HG02840 (cell line): ENCODE measurements around the gene LHFPL3.
"Not testable (repeated sequence)": the region's sequence is repeated elsewhere in the genome, so short reads cannot be mapped to it uniquely, and the experiment has no call there.

Experiments
- ATAC-seq: cut with Tn5 transposase; IDR thresholded peaks from one replicate; pipeline ENCODE4 v1.9.1; 2021; ENCODE audit warnings: mild to moderate bottlenecking, moderate library complexity, moderate number of reproducible peaks; ENCODE audit not compliant: unreplicated experiment, low FRiP score

The LHFPL3 gene

DNA sequence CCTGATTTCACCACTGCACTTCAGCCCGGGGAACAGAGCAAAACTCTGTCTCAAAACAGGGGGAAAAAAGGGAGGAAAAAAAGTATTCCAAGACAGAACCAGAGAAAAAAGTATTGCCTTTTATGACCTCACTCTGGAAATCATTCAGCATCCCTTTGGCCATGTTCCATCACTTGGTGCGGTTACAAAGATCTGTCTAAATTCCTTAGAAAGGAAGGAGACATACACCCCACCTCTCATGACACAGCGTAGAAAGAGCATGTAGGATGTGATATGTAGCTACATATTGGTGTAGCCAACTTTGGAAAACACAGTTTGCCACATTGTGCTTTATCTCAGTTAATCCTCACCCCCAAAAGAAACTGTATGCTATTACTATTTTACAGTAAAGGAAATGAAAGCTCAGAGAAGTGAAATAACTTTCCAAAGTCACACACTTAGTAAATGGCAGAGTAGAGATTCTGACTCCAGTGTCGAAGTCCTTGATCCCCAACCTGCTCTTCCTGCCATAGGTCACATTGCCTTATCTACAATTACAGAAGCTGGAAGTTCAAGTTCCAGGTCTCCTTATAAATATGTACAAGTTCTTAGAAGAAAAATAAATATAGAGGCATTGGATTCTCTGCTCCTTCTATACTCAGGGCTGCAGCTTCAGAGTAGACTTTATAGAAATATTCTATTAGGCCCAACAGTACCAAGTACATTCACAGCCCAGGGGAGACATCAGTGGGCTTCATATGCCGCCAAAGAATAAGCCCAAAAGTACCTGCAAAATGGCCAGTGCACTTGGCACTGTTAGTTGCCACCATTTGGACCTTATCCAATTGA lies 594.0 kb downstream of the LHFPL3 start:
- ATAC-seq = no peak

DNA sequence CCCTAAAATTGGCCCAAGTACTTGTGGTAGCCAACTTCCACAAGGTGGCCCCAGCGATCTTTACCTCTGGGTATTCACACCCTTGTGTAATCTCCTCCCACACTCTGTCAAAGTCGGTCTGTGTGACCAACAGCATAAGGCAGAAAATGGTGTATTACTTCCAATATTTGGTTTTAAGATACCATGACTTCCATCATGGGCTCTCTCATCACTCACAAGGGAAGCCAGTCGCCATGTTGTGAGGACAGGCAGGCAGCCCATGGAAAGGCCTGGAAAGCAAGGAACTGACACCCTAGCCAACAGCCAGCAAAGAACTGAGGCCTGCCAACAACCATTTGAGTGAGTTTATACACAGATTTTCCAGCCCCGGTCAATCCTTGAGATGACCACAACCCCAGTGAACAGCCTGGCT lies 594.6 kb downstream of the LHFPL3 start:
- ATAC-seq = peak; percentile 87

DNA sequence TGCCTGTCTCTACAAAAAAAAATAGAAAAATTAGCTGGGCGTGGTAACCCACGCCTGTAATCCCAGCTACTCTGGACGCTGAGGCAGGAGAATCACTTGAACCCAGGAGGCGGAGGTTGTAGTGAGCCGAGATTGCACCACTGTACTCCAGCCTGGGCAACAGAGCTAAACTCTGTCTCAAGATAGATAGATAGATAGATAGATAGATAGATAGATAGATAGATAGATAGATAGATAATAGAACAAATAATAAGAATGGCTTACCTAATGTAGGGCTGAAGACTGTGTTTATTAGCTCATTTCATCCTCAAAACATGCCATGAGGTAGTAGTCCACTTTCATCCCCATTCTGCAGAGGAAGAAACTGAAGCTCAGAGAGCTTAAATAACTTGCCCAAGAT lies 597.8 kb downstream of the LHFPL3 start:
- ATAC-seq = not testable (repeated sequence)

DNA sequence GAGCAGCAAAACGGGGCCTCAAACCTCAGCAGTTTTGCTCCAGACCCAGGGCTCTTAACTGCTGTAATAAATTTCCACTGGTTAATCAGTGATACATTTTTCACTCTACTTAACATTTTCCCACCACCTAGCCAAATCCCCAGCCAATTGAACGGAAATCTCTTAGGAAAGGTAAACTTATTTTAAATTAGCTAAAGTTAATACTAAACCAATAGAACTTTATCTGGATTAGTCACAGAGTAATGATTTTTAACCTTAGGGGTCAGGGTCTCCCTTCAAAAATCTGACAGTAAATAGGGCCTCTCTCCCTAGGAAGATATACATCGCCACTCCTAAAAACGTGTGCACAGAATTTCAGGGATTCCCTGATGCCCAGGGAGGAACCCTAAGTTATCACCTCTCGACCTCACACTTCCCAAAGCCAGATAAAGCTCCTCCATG lies 598.2 kb downstream of the LHFPL3 start:
- no peak for ATAC-seq

DNA sequence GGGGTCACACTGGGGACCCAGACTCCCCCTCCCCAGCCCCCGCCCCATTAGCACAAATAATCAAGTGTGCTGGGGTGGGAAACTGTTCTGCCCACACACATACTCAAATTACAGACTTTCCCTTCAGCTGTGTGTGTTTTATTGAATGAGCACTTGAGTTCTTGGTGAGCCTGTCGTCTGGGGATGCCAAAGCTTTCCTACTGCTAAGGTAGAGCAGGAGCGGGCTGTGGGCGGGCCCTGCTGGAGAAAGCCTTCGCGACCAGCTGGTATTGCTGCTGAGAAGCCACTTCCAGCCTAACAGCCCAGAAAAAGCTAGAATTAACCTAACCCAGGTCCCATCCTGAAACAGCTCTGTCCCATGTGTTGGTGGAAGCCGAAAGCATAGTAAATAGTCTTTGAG lies 598.7 kb downstream of the LHFPL3 start:
- no peak for ATAC-seq

DNA sequence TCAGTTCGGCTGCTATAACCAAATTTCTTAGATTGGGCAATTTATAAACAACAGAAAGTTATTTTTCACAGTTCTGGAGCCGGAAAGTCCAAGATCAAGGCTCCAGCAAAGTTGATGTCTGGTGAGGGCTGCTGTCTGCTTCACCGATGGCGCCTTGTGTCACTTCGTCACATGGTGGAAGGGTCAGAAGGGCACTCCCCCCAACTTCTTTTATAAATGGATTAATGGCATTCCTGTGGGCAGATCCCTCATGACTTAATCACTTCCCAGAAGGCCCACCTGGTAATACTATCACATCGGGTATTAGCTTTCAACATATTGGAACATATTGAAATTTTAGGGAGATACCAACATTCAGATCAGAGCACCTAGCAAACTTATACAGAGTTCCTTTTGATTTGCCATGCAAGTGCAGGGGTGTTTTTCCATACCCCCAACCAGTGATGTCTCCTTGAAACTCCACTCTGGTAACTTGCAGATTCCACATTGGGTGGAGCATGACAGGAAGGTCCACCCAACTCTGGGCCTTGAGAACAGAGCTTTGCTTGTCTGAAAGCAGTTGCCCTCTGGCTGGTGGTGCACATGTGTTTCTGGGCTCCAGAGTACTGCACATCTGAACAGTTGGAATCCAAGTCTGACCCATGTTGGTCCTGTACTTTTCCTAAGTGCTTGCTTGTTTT lies 600.5 kb downstream of the LHFPL3 start:
- no peak for ATAC-seq

DNA sequence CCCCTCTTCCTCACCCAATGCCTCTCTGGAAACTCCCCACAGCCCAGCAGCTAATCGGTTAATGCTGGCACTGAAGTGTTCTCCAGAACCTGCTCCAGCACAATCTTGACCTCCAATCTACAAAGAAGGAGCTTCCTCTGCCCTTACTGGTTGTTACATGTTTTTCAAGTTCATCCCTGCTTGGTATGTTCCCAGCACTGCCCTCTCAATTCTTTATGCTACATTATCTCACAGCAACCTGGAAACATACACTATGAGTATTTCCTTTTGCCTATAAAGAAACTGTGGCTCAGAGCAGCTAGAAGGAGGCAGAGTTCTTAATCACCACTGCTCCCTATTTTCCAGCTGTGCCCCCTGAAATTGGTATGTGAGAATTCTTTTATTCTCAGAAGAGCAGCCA lies 601.5 kb downstream of the LHFPL3 start:
- no peak for ATAC-seq

DNA sequence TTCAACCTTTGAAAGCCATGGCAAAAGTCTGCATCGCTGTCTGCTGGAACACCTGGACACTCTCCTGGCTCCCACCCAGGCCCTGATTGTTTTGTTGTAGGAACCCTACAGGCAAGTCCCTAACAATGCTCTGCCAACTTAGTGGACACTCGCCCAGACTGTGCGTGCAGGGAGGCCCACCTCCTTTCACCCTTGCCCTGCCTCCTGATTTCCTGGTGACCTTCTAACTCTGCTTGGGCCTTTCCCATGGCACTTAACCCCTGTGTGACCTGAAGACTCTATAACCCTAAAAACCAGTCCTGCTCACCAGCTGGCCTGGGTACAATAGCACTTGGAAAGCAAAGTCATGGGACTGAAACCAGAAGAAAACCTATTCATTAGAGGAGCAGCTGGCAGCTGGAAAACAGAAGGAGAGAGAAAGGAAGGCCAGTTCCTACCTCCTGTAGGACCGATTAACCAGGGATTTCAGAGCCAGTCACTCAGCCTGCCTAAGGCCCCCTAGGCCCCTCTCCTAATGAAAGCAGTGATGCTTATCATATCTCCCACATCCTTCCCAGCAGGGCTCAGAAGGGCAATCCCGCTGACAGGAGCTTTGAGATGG lies 602.9 kb downstream of the LHFPL3 start:
- no peak for ATAC-seq

DNA sequence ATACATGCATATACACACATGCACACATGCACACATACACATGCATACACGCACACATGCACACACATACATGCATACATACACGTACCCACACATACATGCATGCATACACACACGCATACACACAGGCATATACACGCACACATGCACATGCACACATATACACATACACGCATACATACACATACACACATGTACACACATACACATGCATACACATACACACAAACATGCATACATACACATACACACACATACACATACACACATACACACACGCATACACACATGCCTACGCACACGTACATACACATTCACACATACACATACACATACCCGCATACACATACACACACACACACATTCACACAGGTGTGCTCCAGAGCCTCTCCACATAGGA lies 604.6 kb downstream of the LHFPL3 start:
- no peak for ATAC-seq

DNA sequence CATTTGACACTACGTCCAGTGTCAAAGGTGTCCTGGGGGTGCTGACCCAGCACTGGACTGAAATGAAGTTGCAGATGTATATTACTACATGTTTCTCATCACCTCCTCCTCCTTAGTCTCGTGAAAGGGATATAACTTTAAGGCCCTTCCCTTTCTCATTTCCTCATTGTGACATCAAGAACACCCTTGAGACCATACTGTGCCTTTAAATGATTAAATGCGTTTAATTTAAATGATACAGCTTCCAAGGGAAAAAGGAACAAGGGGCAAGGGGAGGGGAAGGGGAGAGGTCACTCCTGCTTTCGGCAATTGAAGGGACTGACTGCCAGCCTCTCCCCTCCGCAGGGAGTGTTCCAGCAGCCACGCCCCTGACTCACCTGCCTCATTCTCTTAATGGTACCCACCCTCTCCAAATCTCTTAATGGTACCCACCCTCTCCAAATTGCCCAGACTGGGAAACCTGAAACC lies 605.2 kb downstream of the LHFPL3 start:
- no peak for ATAC-seq

DNA sequence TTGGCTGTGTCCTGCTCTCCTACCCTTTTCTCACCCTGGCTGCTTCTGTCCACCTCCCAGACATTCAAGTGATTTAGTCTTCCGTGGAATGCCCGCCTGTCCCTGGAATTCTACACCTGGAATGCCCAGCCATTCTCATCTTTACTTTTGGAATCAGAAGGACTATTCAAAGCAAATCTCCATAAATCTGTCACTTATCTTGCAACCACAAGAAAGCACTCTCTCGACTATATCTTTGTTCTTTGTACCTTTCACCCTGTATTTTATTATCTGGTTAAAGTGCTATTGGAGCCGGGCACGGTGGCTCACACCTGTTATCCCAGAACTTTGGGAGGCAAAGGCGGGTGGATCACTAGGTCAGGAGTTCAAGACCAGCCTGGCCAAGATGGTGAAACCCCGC lies 606.3 kb downstream of the LHFPL3 start:
- no peak for ATAC-seq

DNA sequence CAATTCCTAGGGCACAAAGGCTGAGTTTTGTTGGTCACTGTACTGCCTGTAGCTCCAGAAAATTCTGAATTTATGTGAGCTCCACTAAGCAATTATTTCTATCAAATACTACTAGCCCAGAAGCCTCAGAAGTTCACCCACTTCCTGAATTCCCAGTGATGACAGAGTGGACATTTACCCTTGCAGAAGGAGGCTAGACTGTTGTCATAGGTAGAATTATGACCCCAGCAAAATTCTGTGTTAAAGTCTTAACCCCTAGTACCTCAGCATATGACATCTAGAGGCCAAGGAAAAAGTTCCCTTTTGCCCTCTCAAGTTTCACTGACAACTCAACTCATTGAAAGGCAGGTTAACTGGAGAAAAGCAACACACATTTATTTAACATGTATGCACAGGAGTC lies 606.9 kb downstream of the LHFPL3 start:
- ATAC-seq = no peak

DNA sequence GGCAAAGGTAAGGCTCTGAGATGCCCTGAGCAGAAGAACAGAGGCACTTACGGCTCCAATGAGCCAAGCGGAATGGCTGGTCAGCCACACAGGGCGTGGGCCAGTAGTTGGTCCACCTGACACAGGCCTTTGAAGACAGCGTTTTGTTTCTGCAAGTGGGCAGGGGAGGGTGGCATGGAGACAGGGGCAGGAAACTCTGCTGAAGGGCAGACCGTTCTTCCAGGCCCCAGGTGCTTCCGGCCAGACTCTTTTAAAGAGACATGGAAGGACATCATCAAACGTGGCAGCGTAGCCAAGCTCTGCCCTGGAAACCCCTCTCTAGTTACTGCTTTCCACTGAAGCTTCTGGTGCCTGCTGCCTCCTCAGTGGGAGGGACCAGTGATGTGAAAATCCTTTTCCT lies 608.1 kb downstream of the LHFPL3 start:
- ATAC-seq = no peak

DNA sequence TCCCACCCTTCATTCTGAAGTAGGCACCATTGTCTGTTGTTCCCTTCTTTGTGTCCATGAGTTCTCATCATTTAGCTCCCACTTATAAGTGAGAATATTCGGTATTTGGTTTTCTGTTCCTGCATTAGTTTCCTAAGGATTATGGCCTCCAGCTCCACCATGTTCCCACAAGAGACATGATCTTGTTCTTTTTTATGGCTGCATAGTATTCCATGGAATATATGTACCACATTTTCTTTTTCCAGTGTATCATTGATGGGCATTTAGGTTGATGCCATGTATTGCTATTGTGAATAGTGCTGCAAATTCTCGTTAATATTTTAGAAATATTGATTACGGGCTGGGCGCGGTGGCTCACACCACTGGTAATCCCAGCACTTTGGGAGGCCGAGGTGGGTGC lies 609.1 kb downstream of the LHFPL3 start:
- ATAC-seq = not testable (repeated sequence)

DNA sequence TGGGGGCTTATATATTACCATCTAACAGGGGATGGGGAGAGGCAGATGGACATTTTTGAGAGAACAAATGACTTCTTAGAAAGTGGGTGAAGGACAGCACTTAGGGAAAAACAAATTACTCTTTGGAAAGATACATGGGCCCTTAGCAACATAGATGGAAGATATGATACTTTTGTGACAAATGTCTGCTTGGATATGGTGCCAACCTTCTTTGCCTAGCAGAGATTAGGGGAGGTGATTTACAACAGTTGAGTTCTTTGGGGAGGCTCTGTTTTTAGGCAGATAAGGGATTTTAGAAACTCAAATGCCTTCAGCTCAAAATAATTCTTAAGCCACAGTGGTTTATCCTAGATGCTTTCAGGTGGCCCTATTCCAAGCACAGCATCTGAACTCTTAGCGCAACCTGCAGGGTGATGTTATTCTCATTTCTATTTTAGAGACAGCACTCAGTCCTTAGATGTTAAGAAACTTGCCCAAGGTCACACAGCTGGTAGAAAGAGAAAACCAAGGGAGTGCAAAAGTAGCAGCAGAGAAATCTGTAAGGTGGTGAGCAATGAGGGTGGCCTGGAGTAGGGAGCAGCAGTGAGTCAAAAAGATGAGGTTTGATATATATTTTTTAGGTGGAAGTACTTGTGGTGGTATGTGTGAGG lies 610.5 kb downstream of the LHFPL3 start:
- no peak for ATAC-seq

DNA sequence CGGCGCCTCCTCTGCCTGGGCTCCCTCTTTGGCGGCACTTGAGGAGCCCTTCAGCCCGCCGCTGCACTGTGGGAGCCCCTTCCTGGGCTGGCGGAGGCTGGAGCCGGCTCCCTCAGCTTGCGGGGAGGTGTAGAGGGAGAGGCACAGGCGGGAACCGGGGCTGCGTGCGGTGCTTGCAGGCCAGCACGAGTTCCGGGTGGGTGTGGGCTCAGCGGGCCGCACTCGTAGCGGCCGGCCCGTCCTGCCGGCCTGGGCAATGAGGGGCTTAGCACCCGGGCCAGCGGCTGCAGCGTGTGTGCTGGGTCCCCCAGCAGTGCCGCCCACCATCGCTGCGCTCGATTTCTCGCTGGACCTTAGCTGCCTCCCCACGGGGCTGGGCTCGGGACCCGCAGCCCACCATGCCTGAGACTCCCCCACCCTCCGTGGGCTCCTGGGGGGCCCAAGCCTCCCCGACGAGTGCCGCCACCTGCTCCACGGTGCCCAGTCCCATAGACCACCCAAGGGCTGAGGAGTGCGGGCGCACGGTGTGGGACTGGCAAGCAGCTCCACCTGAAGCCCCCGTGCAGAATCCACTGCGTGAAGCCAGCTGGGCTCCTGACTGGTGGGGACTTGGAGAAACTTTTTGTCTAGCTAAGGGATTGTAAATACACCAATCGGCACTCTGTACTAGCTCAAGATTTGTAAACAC lies 611.8 kb downstream of the LHFPL3 start:
- ATAC-seq = no peak

DNA sequence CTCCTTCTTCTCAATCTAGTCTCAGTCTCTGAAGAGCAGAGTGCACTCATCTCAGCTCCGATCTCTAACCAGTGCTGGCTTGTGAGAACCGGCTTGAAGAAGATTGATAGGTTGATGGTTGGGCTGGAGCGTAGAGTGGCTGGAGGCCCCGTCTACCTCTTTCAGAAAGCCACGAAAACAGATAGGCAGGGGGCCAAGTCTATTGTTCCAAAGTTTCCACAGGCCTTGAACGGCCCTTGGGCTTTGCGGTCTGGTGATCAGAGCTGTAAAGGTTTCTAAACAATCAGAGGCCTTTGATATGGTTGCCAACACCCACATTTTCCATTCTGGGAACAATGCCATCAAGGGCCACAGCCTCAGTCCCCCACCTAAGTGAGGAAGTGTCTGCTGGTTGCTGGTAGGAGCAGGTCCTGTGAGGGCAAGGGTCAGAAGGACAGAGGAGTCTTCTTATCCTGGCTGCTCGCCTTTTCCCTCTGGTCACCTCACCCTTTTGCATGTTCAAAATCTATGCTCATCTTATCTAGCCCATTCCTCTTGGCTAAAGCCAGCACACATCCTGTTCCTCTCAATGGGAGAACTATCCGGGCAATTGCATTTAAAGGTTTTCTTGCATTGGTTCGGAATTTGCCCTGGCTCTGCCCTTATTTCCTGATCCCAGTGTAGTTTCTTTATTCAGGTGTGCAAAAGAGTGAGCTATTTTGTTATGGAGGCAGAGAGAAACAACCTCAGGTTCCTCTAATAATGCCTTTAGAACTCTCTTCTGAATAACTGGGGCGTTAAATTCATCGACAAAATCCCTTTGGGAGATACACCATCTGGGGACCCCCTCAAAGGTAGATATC lies 615.3 kb downstream of the LHFPL3 start:
- ATAC-seq = no peak

DNA sequence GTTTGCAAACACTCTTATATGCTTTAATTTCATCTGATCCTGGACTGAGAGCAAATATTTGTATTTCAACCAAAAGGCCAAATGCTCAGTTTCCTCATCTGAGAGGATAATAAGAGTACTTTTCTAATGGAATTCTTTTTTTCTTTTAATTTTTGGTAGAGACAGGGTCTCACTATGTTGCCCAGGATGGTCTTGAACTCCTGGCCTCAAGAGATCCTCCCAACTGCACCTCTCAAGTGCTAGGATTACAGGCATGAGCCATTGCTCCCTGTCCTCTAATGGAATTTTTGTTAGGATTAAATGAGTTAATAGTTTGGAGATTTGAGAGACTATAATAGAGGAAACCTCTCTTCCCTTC lies 617.2 kb downstream of the LHFPL3 start:
- ATAC-seq = no peak

DNA sequence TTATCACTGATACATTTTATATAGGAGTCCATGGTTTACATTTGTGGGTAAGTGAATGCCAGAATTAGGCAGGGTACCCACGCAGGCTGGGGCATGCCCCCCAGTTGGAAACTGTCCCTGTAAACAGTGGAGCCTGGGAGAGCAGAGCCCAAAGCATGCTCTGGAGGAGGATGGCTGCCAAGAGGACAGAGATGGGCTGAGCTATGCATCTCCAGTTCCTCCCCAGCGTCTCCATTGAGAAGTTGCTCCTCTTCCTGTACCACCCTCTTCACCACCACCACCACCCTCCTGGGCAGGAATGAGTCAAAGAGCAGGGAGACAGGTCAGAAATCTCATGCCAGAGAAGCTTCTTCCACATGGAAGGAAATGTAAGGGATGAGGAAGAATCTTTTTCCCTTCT lies 617.9 kb downstream of the LHFPL3 start:
- no peak for ATAC-seq

DNA sequence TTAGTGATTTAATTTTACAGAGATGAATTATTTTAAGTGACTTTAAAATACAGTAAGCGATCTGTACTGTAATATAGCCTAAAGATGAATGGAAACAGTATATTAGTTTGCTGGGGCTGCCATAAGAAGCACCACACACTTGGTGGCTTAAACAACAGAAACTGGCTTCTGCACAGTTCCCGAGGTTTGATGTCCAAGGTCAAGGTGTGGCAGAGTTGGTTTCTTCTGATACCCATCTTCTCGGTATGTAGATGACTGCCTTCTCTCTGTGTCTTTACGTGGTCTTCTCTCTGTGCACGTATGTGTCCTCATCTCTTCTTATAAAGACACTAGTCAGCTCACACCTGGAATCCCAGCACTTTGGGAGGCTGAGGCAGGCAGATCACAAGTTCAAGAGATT lies 621.6 kb downstream of the LHFPL3 start:
- ATAC-seq = no peak
